Loucy (cell line): ENCODE data around the gene PLEKHA4.

Experiments
- H2AFZ ChIP-seq: fragments of 200-600 bp; sonication (generic); 2 replicates; pipeline ENCODE4 v1.6.0; 2016; ENCODE audit warnings: antibody characterized with exemption, mild to moderate bottlenecking, low read length, moderate library complexity
- H3F3A ChIP-seq: fragments of 200-600 bp; 2 replicates; pipeline ENCODE4 v1.6.0; 2016; ENCODE audit warnings: antibody characterized with exemption, low read depth, mild to moderate bottlenecking
- H3K27me3 ChIP-seq: fragments of 200-600 bp; sonication (generic); 2 replicates; pipeline ENCODE4 v1.6.1; 2014; ENCODE audit warnings: low read length, mild to moderate bottlenecking; ENCODE audit not compliant: insufficient read depth, poor library complexity, severe bottlenecking
- H3K36me3 ChIP-seq: fragments of 200-600 bp; sonication (generic); 2 replicates; pipeline ENCODE4 v1.6.1; 2016; ENCODE audit warnings: low read length; ENCODE audit not compliant: insufficient read depth
- H3K4me1 ChIP-seq: fragments of 200-600 bp; sonication (generic); 2 replicates; pipeline ENCODE4 v1.5.1; 2014; ENCODE audit warnings: low read length, mild to moderate bottlenecking; ENCODE audit not compliant: insufficient read depth, poor library complexity, severe bottlenecking
- H3K4me2 ChIP-seq: fragments of 200-600 bp; sonication (generic); 2 replicates; pipeline ENCODE4 v1.6.0; 2014; ENCODE audit warnings: antibody characterized with exemption, low read length, low read depth, mild to moderate bottlenecking; ENCODE audit not compliant: poor library complexity, severe bottlenecking
- H3K4me3 ChIP-seq: fragments of 200-600 bp; sonication (generic); 2 replicates; pipeline ENCODE4 v1.5.1; 2014; ENCODE audit warnings: low read length, mild to moderate bottlenecking, mixed read lengths; ENCODE audit not compliant: poor library complexity, severe bottlenecking
- H3K79me2 ChIP-seq: fragments of 200-600 bp; sonication (generic); 2 replicates; pipeline ENCODE4 v1.6.1; 2014; ENCODE audit warnings: low read length; ENCODE audit not compliant: insufficient read depth
- H3K9ac ChIP-seq: fragments of 200-600 bp; sonication (generic); 2 replicates; pipeline ENCODE4 v1.6.0; 2014; ENCODE audit warnings: mild to moderate bottlenecking, low read depth, low read length, moderate library complexity; ENCODE audit not compliant: poor library complexity, severe bottlenecking
- H3K9me2 ChIP-seq: fragments of 200-600 bp; sonication (generic); replicated peaks from 2 replicates; pipeline ENCODE4 v1.6.1; 2016; ENCODE audit warnings: low read depth, low read length, mixed read lengths
- H3K9me3 ChIP-seq: fragments of 200-600 bp; sonication (generic); 2 replicates; pipeline ENCODE4 v1.6.1; 2014; ENCODE audit warnings: mild to moderate bottlenecking, antibody characterized with exemption, low read length, low read depth; ENCODE audit not compliant: insufficient read depth
- H4K20me1 ChIP-seq: fragments of 200-600 bp; sonication (generic); 2 replicates; pipeline ENCODE4 v1.6.0; 2014; ENCODE audit warnings: antibody characterized with exemption, low read length, mild to moderate bottlenecking; ENCODE audit not compliant: insufficient read depth, poor library complexity, severe bottlenecking
- CTCF ChIP-seq: fragments of 200-600 bp; sonication (generic); conservative IDR thresholded peaks from 2 replicates; pipeline ENCODE4 v1.5.1; 2014; ENCODE audit warnings: mild to moderate bottlenecking, antibody characterized with exemption, low read length
- EZH2phosphoT487 ChIP-seq: fragments of 200-600 bp; IDR thresholded peaks from 2 replicates; pipeline ENCODE4 v1.6.1; 2018; ENCODE audit warnings: antibody characterized with exemption, mild to moderate bottlenecking, moderate library complexity, borderline replicate concordance

Gene PLEKHA4

DNA sequence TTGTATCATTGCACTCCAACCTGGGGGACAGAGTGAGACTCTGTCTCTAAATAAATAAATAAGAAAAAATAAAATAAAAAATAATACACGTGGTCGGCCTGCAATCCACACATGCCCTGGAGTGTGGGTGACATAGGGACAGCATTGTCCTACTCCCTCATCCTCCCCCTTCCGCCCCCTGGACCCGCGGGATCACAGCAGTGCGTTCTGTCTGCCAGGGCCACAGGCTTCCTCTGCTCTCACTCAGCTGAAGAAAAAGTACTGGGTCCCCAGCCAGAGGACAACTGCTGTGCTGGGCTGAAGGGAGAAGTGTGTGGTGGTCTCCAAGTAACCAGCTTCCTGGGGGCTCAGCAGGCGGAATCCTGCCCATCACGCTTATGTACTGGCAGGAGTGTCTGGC lies 63.9 kb downstream of the PLEKHA4 start:
- no peaks in the 10 kb centered on the region for H4K20me1 ChIP-seq
- H3K9me2 ChIP-seq: no peaks in the 10 kb centered on the region
- no peak overlapping the region for H3K9ac ChIP-seq
- no peak overlapping the region for H3K4me3 ChIP-seq
- H3F3A ChIP-seq: no peaks in the 10 kb centered on the region
- no peaks in the 10 kb centered on the region for H3K27me3 ChIP-seq
- no peaks in the 10 kb centered on the region for H3K9me3 ChIP-seq
- H3K4me1 ChIP-seq: peaks cover 3% of the 10 kb centered on the region
- H3K4me2 ChIP-seq: no peak overlapping the region
- no peaks in the 10 kb centered on the region for H3K36me3 ChIP-seq
- no peak overlapping the region for H2AFZ ChIP-seq
- H3K79me2 ChIP-seq: peaks cover 5% of the 10 kb centered on the region
- TF ChIP-seq CTCF (no peak), EZH2phosphoT487 (no peak)

- no peak for TF ChIP-seq EZH2phosphoT487
- TF ChIP-seq CTCF: no peak
Measured at GRCh38 chr19:48802623-48803022, 65.8 kb downstream of the PLEKHA4 start.

DNA sequence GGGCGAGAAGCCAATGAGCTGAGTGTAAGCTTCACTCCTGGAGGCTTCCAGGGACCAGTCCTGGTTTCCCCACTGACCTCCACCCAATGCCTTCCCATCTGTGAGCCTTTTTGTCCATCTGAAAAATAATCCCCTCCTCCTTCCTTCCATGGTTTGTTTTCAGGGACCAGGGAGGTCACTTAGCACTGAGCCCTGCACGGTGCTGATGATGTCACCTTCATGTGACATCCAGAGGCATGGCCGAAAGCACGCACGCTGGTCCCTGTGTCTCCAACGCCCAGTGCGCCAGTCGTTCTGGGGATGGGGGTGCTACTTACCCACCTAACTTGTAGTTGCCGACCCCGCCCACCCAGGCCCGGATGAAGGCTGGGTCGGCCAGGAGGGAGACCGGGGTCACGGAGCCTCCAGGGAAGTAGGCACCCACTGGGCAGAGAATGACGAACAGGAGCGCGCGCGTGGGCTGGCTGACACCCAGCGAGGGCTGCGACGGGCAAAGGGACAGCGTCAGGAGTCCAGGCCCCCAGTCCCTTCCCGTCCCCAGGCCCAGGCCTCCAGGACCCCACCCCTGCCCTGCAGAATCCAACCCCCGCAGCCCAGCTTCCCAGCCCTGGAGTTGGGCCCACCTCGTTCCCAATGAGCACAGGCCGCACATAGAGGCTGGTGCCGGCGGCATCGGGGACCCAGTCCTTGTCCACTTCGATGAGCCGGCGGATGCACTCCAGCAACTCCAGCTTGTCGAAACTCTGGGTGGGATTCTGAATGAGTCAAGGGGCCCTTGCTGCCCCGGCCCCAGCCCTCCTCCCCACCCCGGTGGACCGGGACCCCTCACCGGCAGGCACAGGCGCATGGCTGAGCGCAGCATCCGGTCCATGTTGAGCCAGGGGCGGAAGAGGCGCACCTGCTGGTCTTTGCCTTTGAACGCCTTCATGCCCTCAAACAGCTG lies 68.8 kb downstream of the PLEKHA4 start:
- Histone ChIP-seq H3K9me3 (no peaks in the 10 kb centered on the region), H3K27me3 (no peaks in the 10 kb centered on the region), H3K79me2 (no peaks in the 10 kb centered on the region), H4K20me1 (no peaks in the 10 kb centered on the region), H3K9ac (peak overlapping the region; percentile 56), H3K4me1 (peaks cover 9% of the 10 kb centered on the region), H3K4me3 (peak overlapping the region; percentile 6), H3K36me3 (no peaks in the 10 kb centered on the region), H2AFZ (no peak overlapping the region), H3K4me2 (peak overlapping the region; percentile 55), H3K9me2 (no peaks in the 10 kb centered on the region), H3F3A (no peaks in the 10 kb centered on the region)
- TF ChIP-seq EZH2phosphoT487 (no peak), CTCF (no peak)

More at GRCh38 chr19:48802623-48803022, 65.8 kb downstream of the PLEKHA4 start:
- Histone ChIP-seq H3F3A (no peaks in the 10 kb centered on the region), H3K4me1 (peaks cover 9% of the 10 kb centered on the region), H3K9ac (no peak overlapping the region), H3K4me2 (no peak overlapping the region), H3K79me2 (no peaks in the 10 kb centered on the region), H4K20me1 (no peaks in the 10 kb centered on the region), H3K9me3 (no peaks in the 10 kb centered on the region), H3K36me3 (no peaks in the 10 kb centered on the region), H3K27me3 (no peaks in the 10 kb centered on the region), H2AFZ (no peak overlapping the region), H3K9me2 (no peaks in the 10 kb centered on the region), H3K4me3 (no peak overlapping the region)
